ENCODE data around the gene ZFR2. TPM values are rescaled to one million over a fixed set of nuclear protein-coding genes. Genes with fewer than 3 reads are reported as not detected.

The ZFR2 gene
- total RNA-seq, 2 experiments from 2014 or later, result 0.73 to 0.82 TPM

DNA sequence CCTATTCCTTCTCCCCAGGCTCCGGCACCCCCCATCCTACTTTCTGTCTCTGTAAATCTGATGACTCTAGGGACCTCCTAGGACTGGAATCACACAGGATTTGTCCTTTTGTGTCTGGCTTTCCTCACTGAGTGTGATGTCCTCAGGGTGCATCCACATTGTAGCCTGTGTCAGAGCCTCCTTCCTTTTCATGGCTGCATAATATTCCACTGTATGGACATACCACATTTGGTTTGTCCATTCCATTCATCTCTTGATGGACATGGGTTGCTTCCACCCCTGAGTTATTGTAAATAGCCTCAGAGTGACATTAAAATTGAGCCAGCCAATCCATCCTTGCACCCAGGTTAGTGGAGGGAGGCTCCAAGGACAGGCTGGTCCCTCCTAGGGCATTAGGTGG is 41.3 kb upstream of the ZFR2 start:
- Mint-ChIP-seq H3K27ac (no peak overlapping the region), H3K4me1 (ENCODE audit: low read depth) (no peaks in the 10 kb centered on the region), H3K4me3 (no peak overlapping the region), H3K27me3 (no peaks in the 10 kb centered on the region), H3K9me3 (no peaks in the 10 kb centered on the region), H3K36me3 (ENCODE audit: low read depth) (no peaks in the 10 kb centered on the region)
- Histone ChIP-seq H3K36me3 (ENCODE audit: insufficient read depth, low read length) (no peaks in the 10 kb centered on the region), H3K4me3 (ENCODE audit: low read length) (no peak overlapping the region), H3K27me3 (ENCODE audit: control insufficient read depth in 1 of 2, insufficient read depth in 2 of 2, low read length in 2 of 2) (no peaks in the 10 kb centered on the region), H3K27ac (ENCODE audit: low read depth in 1 of 2, low read length in 2 of 2) (no peak overlapping the region), H3K4me1 (ENCODE audit: insufficient read depth, low read length) (no peaks in the 10 kb centered on the region), H3K9me3 (ENCODE audit: control insufficient read depth in 1 of 2, insufficient read depth in 1 of 2, low read length in 2 of 2) (peaks cover 5 to 28% of the 10 kb centered on the region in 2 experiments)
- ATAC-seq (ENCODE audit: poor library complexity), result no peak
- DNase-seq, result no peak
- TF ChIP-seq, protein P1, sequence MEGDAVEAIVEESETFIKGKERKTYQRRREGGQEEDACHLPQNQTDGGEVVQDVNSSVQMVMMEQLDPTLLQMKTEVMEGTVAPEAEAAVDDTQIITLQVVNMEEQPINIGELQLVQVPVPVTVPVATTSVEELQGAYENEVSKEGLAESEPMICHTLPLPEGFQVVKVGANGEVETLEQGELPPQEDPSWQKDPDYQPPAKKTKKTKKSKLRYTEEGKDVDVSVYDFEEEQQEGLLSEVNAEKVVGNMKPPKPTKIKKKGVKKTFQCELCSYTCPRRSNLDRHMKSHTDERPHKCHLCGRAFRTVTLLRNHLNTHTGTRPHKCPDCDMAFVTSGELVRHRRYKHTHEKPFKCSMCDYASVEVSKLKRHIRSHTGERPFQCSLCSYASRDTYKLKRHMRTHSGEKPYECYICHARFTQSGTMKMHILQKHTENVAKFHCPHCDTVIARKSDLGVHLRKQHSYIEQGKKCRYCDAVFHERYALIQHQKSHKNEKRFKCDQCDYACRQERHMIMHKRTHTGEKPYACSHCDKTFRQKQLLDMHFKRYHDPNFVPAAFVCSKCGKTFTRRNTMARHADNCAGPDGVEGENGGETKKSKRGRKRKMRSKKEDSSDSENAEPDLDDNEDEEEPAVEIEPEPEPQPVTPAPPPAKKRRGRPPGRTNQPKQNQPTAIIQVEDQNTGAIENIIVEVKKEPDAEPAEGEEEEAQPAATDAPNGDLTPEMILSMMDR (IDR thresholded peaks at IDR 0.05), result no peak
- ChIA-PET POLR2A (no interaction called here), CTCF (no interaction called here)
- intact Hi-C loops (cut with DNase I, micrococcal nuclease), result no loop called here

DNA sequence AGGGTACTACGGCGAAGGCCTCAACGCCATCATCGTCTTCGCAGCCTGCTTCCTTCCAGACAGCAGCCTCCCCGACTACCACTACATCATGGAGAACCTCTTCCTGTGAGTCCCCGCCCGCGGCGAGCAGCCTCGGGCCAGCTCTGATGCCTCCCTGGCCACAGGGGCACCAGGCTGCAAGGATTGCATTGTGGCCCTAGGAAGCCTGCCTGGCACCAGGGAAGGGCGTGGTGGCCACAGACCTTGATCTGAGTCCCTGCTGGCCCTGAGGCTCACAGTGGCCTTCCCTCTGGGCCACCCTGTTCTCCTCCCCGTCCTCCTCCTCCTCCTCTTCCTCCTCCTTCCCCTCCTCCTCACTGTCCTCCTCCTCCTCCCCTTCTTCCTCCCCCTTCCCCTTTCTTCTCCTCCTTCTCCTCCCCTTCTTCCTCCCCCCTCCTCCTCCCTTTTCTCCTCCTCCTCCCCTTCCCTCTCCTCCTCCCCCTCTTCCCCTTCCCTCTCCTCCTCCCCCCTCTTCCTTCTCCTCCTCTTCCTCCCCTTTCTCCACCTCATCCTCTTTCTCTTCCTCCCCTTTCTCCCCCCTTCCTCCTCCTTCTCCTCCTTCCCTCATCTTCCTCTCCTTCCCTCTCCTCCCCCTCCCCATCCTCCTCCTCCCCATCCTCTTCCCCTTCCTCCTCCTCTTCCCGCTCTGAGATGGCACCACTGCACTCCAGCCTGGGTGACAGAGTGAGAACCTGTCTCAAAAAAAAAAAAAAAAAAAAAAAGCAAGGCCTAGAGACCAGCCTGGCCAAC is 39.6 kb upstream of the ZFR2 start:
- H3K27ac Mint-ChIP-seq, result no peak overlapping the region
- no peaks in the 10 kb centered on the region for H3K36me3 Mint-ChIP-seq (ENCODE audit: low read depth)
- H3K9me3 Mint-ChIP-seq, result no peaks in the 10 kb centered on the region
- DNase-seq (no peak), ATAC-seq (ENCODE audit: poor library complexity) (no peak)
- no peaks in the 10 kb centered on the region for H3K4me1 Mint-ChIP-seq (ENCODE audit: low read depth)
- CTCF ChIA-PET, result no interaction called here
- Histone ChIP-seq H3K27me3 (ENCODE audit: control insufficient read depth in 1 of 2, insufficient read depth in 2 of 2, low read length in 2 of 2) (no peaks in the 10 kb centered on the region), H3K4me3 (ENCODE audit: low read length) (no peak overlapping the region), H3K27ac (ENCODE audit: low read depth in 1 of 2, low read length in 2 of 2) (no peak overlapping the region), H3K9me3 (ENCODE audit: control insufficient read depth in 1 of 2, insufficient read depth in 1 of 2, low read length in 2 of 2) (peaks cover 5 to 28% of the 10 kb centered on the region in 2 experiments), H3K4me1 (ENCODE audit: insufficient read depth, low read length) (no peaks in the 10 kb centered on the region), H3K36me3 (ENCODE audit: insufficient read depth, low read length) (no peaks in the 10 kb centered on the region)
- H3K4me3 Mint-ChIP-seq, result no peak overlapping the region
- POLR2A ChIA-PET, result no interaction called here
- TF ChIP-seq, protein P1 (IDR thresholded peaks at IDR 0.05), result no peak
- H3K27me3 Mint-ChIP-seq, result no peaks in the 10 kb centered on the region
- intact Hi-C loops (cut with DNase I, micrococcal nuclease), result no loop called here

DNA sequence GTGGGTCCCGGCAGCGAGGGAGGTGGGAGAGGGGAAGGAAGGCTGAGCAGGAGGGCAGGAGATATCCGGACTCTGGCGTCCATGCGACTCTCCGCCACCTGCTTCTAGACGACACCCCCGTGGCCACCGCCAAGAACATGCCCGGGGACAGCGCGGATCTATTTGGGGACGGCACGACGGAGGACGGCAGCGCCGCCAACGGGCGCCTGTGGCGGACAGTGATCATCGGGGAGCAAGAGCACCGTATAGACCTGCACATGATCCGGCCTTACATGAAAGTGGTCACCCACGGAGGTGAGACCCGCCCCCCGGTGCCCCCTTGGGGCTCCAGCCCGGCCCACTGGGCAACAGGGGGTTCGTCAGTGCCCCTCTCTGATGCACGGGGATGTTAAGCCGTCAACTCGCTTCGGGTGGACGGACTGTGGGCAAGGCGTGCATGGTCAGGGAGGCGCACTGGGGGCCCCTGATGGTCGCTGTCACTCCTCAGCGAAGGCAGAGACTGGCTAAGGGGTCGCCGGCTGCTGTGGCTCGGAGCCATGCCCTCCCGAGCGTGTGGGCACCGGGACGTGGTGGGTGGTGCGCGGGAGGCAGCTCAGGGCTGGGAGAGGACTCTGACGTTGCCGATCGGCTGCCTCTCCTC is 38.9 kb upstream of the ZFR2 start:
- ATAC-seq (ENCODE audit: poor library complexity), result no peak
- no peaks in the 10 kb centered on the region for H3K36me3 Mint-ChIP-seq (ENCODE audit: low read depth)
- POLR2A ChIA-PET, result no interaction called here

More for the DNA sequence above, 38.9 kb upstream of the ZFR2 start:
- no peak for DNase-seq
- Mint-ChIP-seq H3K4me3 (no peak overlapping the region), H3K9me3 (no peaks in the 10 kb centered on the region), H3K27me3 (no peaks in the 10 kb centered on the region), H3K4me1 (ENCODE audit: low read depth) (no peaks in the 10 kb centered on the region), H3K27ac (no peak overlapping the region)
- Histone ChIP-seq H3K27ac (ENCODE audit: low read depth in 1 of 2, low read length in 2 of 2) (no peak overlapping the region), H3K9me3 (ENCODE audit: control insufficient read depth in 1 of 2, insufficient read depth in 1 of 2, low read length in 2 of 2) (peaks cover 5 to 28% of the 10 kb centered on the region in 2 experiments), H3K27me3 (ENCODE audit: control insufficient read depth in 1 of 2, insufficient read depth in 2 of 2, low read length in 2 of 2) (no peaks in the 10 kb centered on the region), H3K4me3 (ENCODE audit: low read length) (no peak overlapping the region), H3K36me3 (ENCODE audit: insufficient read depth, low read length) (no peaks in the 10 kb centered on the region), H3K4me1 (ENCODE audit: insufficient read depth, low read length) (no peaks in the 10 kb centered on the region)
- CTCF ChIA-PET, result no interaction called here
- TF ChIP-seq, protein P1 (IDR thresholded peaks at IDR 0.05), result no peak
- intact Hi-C loops (cut with DNase I, micrococcal nuclease), result no loop called here
